ENCODE data around the gene PDCD1LG2. TPM values are rescaled to one million over a fixed set of nuclear protein-coding genes. Genes with fewer than 3 reads are reported as not detected.

Gene PDCD1LG2
- total and polyA plus RNA-seq, 4 donors: 0.46 to 2.5 (median 1.3) TPM

DNA sequence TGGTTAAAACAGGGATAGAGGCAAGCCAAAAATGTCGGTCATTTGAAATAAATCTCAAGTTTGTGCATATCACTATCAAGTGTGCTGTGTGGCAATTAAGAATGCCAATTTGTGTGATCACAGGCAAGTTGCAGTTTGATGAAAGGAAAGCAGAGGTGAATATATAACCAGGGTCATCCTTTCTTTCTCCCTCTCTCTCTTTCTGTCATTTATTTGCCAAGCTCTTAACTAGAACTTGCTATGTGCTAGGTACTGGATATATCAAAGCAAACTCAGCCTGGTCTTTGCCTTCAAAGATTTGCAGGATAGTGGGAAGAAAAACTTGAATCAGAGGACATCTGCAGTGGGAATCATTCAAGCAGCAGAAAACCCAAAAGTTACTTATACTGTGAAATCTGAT, 22.0 kb downstream of the PDCD1LG2 start:
- no peak overlapping the region for H3K27ac ChIP-seq (ENCODE audit: low read depth in 1 of 2, low read length in 2 of 2)
- DNase-seq (ENCODE audit: low spot score): no peak
- 85% methylated on average over 1 of the region's 1 CpG for WGBS
- no peaks in the 10 kb centered on the region for H3K4me1 ChIP-seq (ENCODE audit: control insufficient read depth in 4 of 4, insufficient read depth in 4 of 4, low read length in 3 of 4)
- TF ChIP-seq SP1 (IDR thresholded peaks at IDR 0.05) (no peak), YY1 (IDR thresholded peaks at IDR 0.05) (no peak), JUND (IDR thresholded peaks at IDR 0.05) (no peak), HNF4G (IDR thresholded peaks at IDR 0.05) (no peak), EGR1 (IDR thresholded peaks at IDR 0.05; ENCODE audit: low read depth in 2 of 2) (no peak), HNF4A (conservative IDR thresholded peaks at IDR 0.05) (no peak), FOXA1 (IDR thresholded peaks at IDR 0.05) (no peak), RAD21 (IDR thresholded peaks at IDR 0.05) (no peak), NR2F2 (IDR thresholded peaks at IDR 0.05) (no peak), FOXA2 (IDR thresholded peaks at IDR 0.05) (no peak), GABPA (IDR thresholded peaks at IDR 0.05 in 1 of 2, conservative IDR thresholded peaks at IDR 0.05 in 1 of 2) (no peak)
- TF ChIP-seq, protein P1, sequence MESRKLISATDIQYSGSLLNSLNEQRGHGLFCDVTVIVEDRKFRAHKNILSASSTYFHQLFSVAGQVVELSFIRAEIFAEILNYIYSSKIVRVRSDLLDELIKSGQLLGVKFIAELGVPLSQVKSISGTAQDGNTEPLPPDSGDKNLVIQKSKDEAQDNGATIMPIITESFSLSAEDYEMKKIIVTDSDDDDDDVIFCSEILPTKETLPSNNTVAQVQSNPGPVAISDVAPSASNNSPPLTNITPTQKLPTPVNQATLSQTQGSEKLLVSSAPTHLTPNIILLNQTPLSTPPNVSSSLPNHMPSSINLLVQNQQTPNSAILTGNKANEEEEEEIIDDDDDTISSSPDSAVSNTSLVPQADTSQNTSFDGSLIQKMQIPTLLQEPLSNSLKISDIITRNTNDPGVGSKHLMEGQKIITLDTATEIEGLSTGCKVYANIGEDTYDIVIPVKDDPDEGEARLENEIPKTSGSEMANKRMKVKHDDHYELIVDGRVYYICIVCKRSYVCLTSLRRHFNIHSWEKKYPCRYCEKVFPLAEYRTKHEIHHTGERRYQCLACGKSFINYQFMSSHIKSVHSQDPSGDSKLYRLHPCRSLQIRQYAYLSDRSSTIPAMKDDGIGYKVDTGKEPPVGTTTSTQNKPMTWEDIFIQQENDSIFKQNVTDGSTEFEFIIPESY (IDR thresholded peaks at IDR 0.05): no peak
- TF ChIP-seq, protein P2, sequence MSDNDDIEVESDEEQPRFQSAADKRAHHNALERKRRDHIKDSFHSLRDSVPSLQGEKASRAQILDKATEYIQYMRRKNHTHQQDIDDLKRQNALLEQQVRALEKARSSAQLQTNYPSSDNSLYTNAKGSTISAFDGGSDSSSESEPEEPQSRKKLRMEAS (IDR thresholded peaks at IDR 0.05): no peak
- TF ChIP-seq, protein P3, sequence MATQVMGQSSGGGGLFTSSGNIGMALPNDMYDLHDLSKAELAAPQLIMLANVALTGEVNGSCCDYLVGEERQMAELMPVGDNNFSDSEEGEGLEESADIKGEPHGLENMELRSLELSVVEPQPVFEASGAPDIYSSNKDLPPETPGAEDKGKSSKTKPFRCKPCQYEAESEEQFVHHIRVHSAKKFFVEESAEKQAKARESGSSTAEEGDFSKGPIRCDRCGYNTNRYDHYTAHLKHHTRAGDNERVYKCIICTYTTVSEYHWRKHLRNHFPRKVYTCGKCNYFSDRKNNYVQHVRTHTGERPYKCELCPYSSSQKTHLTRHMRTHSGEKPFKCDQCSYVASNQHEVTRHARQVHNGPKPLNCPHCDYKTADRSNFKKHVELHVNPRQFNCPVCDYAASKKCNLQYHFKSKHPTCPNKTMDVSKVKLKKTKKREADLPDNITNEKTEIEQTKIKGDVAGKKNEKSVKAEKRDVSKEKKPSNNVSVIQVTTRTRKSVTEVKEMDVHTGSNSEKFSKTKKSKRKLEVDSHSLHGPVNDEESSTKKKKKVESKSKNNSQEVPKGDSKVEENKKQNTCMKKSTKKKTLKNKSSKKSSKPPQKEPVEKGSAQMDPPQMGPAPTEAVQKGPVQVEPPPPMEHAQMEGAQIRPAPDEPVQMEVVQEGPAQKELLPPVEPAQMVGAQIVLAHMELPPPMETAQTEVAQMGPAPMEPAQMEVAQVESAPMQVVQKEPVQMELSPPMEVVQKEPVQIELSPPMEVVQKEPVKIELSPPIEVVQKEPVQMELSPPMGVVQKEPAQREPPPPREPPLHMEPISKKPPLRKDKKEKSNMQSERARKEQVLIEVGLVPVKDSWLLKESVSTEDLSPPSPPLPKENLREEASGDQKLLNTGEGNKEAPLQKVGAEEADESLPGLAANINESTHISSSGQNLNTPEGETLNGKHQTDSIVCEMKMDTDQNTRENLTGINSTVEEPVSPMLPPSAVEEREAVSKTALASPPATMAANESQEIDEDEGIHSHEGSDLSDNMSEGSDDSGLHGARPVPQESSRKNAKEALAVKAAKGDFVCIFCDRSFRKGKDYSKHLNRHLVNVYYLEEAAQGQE (IDR thresholded peaks at IDR 0.05): no peak
- TF ChIP-seq, protein P4, sequence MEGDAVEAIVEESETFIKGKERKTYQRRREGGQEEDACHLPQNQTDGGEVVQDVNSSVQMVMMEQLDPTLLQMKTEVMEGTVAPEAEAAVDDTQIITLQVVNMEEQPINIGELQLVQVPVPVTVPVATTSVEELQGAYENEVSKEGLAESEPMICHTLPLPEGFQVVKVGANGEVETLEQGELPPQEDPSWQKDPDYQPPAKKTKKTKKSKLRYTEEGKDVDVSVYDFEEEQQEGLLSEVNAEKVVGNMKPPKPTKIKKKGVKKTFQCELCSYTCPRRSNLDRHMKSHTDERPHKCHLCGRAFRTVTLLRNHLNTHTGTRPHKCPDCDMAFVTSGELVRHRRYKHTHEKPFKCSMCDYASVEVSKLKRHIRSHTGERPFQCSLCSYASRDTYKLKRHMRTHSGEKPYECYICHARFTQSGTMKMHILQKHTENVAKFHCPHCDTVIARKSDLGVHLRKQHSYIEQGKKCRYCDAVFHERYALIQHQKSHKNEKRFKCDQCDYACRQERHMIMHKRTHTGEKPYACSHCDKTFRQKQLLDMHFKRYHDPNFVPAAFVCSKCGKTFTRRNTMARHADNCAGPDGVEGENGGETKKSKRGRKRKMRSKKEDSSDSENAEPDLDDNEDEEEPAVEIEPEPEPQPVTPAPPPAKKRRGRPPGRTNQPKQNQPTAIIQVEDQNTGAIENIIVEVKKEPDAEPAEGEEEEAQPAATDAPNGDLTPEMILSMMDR (IDR thresholded peaks at IDR 0.05; ENCODE audit: low read depth, low read length, missing input control): no peak
- TF ChIP-seq, protein P5, sequence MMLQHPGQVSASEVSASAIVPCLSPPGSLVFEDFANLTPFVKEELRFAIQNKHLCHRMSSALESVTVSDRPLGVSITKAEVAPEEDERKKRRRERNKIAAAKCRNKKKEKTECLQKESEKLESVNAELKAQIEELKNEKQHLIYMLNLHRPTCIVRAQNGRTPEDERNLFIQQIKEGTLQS (IDR thresholded peaks at IDR 0.05): no peak
- H3K9me3 ChIP-seq (ENCODE audit: control insufficient read depth in 4 of 4, low read length in 3 of 4): no peaks in the 10 kb centered on the region
- H3K4me3 ChIP-seq (ENCODE audit: low read depth in 1 of 3, low read length in 3 of 3): no peak overlapping the region
- H3K9ac ChIP-seq (ENCODE audit: low read depth in 1 of 2, low read length in 2 of 2): no peak overlapping the region
- no peaks in the 10 kb centered on the region for H3K36me3 ChIP-seq (ENCODE audit: control insufficient read depth in 4 of 4, insufficient read depth in 3 of 4, low read depth in 1 of 4, low read length in 3 of 4)
- H3K27me3 ChIP-seq (ENCODE audit: control insufficient read depth in 4 of 4, insufficient read depth in 4 of 4, low read length in 3 of 4): no peaks in the 10 kb centered on the region

DNA sequence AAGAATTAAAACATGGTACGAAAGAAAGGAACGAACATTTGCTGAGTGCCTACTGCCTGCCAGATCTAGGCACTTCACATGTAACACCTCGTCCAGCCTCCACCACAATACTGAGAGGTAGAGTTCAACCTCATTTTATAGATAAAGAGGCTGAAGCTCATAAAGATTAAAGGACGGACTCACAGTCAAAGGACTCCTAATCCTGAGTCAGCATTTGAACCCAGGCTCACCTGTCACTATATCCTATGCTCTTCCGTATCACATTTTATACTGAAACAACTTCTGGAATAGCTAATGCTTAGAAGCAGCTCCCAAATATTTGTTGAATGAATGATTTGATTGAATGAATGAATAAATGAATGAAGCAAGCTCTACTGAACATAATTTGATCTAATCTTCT, 22.5 kb downstream of the PDCD1LG2 start:
- H3K27ac ChIP-seq (ENCODE audit: low read depth in 1 of 2, low read length in 2 of 2): no peak overlapping the region
- H3K27me3 ChIP-seq (ENCODE audit: control insufficient read depth in 4 of 4, insufficient read depth in 4 of 4, low read length in 3 of 4): no peaks in the 10 kb centered on the region
- H3K4me1 ChIP-seq (ENCODE audit: control insufficient read depth in 4 of 4, insufficient read depth in 4 of 4, low read length in 3 of 4): no peaks in the 10 kb centered on the region
- no peak for TF ChIP-seq EGR1 (IDR thresholded peaks at IDR 0.05; ENCODE audit: low read depth in 2 of 2)
- TF ChIP-seq, protein P2 (IDR thresholded peaks at IDR 0.05): no peak
- TF ChIP-seq, protein P3 (IDR thresholded peaks at IDR 0.05): no peak
- no peak for TF ChIP-seq NR2F2 (IDR thresholded peaks at IDR 0.05)
- TF ChIP-seq, protein P4 (IDR thresholded peaks at IDR 0.05; ENCODE audit: low read depth, low read length, missing input control): no peak
- no peak for TF ChIP-seq RXRA (IDR thresholded peaks at IDR 0.05)
- TF ChIP-seq JUND (IDR thresholded peaks at IDR 0.05): no peak
- H3K4me3 ChIP-seq (ENCODE audit: low read depth in 1 of 3, low read length in 3 of 3): no peak overlapping the region
- WGBS: 96% methylated on average over 5 of the region's 5 CpGs
- no peaks in the 10 kb centered on the region for H3K36me3 ChIP-seq (ENCODE audit: control insufficient read depth in 4 of 4, insufficient read depth in 3 of 4, low read depth in 1 of 4, low read length in 3 of 4)
- no peaks in the 10 kb centered on the region for H3K9me3 ChIP-seq (ENCODE audit: control insufficient read depth in 4 of 4, low read length in 3 of 4)
- H3K9ac ChIP-seq (ENCODE audit: low read depth in 1 of 2, low read length in 2 of 2): no peak overlapping the region
- DNase-seq (ENCODE audit: low spot score): no peak
